HG02970 (cell line): ENCODE measurements around the gene PALM3.

ENCODE experiments used
- ATAC-seq: cut with Tn5 transposase; IDR thresholded peaks from one replicate; pipeline ENCODE4 v1.9.1; 2021; ENCODE audit warnings: mild to moderate bottlenecking, moderate library complexity, moderate number of reproducible peaks; ENCODE audit not compliant: unreplicated experiment, low FRiP score

PALM3 gene

DNA sequence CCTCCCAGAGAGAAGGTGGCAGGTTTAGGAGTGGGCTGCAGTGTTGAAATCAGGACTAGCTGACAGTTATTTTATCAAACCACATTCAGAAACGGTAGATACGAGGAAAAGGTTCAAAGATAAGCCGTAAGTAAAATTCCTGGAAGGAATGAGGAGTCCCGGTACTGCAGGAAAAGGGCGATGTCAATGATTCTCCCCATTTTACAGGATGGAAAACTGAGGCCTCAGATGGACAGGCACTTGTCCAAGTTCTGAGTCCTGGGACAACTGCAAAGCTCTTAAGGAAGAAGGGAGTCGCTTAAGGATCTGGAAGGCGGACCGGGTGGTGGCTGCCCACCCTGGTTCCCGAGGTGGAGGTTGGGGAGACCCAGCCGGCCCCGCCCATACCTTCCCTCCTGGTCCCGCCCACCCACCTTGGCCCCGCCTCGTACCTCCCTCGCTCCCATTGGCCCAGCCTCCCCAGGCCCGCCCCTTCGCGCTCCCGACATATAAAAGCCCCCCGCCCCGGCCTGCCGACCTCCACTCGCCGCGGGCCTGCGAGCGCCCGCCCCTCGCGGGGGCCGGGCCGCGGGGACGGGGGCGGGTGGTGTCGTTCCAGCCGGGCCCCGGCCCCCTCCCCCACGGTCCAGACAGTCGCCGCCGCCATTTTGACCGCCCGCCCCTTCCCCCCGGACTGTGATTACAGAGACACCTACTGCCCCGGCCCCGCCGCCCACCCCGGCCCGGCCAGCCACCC is 56.4 kb downstream of the PALM3 start:
- peak; percentile 43 for ATAC-seq

DNA sequence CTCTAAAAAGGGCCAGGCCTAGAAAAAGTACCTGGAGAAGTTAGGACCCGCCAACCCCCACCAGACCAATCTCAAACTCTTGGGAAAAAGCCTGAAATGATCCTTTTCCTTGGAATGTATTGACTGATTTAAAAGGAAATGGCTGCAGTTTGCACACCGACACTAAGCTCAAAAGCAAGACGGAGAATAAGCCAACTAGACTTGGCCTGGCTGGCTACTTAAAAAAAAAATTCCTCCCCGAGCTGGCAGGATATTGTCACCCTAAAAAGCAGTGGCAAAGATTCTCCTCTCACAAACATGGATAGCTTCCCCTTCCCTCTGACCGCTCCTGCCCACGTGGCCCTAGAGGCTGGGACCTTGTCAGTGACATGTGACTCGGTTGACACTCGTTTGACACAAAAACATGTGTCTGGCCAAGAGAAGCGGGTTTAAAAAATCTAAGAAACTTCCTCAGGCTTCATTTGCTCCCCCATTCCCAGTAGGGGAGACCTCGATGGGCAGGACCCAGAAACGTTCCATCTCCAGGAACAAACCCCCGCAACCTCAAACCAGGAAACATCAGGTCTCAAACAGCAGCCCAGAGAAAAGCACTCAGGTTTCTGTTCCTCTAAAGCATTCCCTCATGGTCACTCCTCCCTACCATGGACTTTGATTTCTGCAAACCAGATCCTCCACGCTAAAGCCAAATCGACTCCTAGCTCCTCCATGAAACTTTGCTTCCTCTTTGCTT is 57.1 kb downstream of the PALM3 start:
- ATAC-seq = no peak
